Adrenal gland (tissue), 12 donors: Measurements from ENCODE around the gene ZBTB38. TPM values are rescaled to one million over a fixed set of nuclear protein-coding genes. Genes with fewer than 3 reads are reported as not detected.

Source experiments
- DNase-seq, 7 donors: peaks; one replicate each; pipeline ENCODE4 v3.0.0-alpha.2; 2019 to 2020
- H3K27ac ChIP-seq, 5 donors: fragments of 200-600 bp; sonication (generic) in 4 of 5; 1 replicate in 3 of 5; 2 replicates in 2 of 5; pipeline versions ENCODE4 v1.5.1 to v1.8.0; 2016 to 2020; ENCODE audit warnings: mild to moderate bottlenecking in 1 of 5
- H3K27me3 ChIP-seq: fragments of 200-600 bp; 2 replicates; pipeline ENCODE4 v1.8.0; 2021
- H3K36me3 ChIP-seq, 2 donors: fragments of 200-600 bp; replicated peaks in 1 of 2; 1 replicate in 1 of 2; 2 replicates in 1 of 2; pipeline versions ENCODE4 v1.5.1 to v1.8.0; 2018 to 2022
- H3K4me1 ChIP-seq, 2 donors: fragments of 200-600 bp; replicated peaks in 1 of 2; 1 replicate in 1 of 2; 2 replicates in 1 of 2; pipeline versions ENCODE4 v1.5.1 to v1.8.0; 2018 to 2021
- H3K4me3 ChIP-seq, 4 donors: fragments of 200-600 bp; sonication (generic) in 3 of 4; one replicate each; pipeline ENCODE4 v1.5.1; 2016 to 2018
- H3K9me3 ChIP-seq, 3 donors: fragments of 200-600 bp; sonication (generic) in 1 of 3; replicated peaks in 1 of 3; 1 replicate in 2 of 3; 2 replicates in 1 of 3; pipeline versions ENCODE4 v1.5.1 to v1.8.0; 2016 to 2021
- CTCF ChIP-seq, 6 experiments: fragments of 450-650 bp in 4 of 6; fragments of 200-600 bp in 2 of 6; sonication (generic) in 1 of 6; IDR thresholded peaks; 1 replicate in 5 of 6; 2 replicates in 1 of 6; pipeline versions ENCODE4 v1.5.1 to v1.8.0; 2016 to 2021; ENCODE audit warnings: antibody characterized with exemption in 6 of 6, mild to moderate bottlenecking in 2 of 6, moderate library complexity in 1 of 6
- POLR2A ChIP-seq, 2 donors: fragments of 450-650 bp; IDR thresholded peaks; one replicate each; pipeline ENCODE4 v1.6.1; 2017; ENCODE audit warnings: antibody characterized with exemption in 2 of 2, mild to moderate bottlenecking in 2 of 2, moderate library complexity in 1 of 2
- WGBS, 4 donors: extraction: QIAGEN DNeasy Blood & Tissue Kit in 2 of 4; methylation state at CpG; one replicate each; pipeline versions ENCODE4 v1.1.5 to v1.1.7; 2013 to 2017; 5-methylcytosine and 5-hydroxymethylcytosine counted together
- intact Hi-C, 2 donors: fragments of 100-400 bp; cut with DNase I; formaldehyde crosslinking; loops; one replicate each; pipeline versions ENCODE4 v1.14.1 to v1.15.0; 2022 to 2023
- polyA plus RNA-seq, 3 donors: library from polyadenylated mRNA; stranded (reverse); fragments of 200-250 nt in 2 of 3; fragments of 350-450 nt in 1 of 3; fragmentation: Illumina TruSeq in 1 of 3; extraction: RNeasy Lipid Tissue Mini Kit (QIAGEN cat#74804) in 1 of 3; gene quantifications; one replicate each; pipeline ENCODE4 v1.2.3, GENCODE V29; 2013 to 2014
- total RNA-seq, 9 donors: library from RNA; depleted of rRNA in 4 of 9; stranded (reverse); fragments of >200 nt in 4 of 9; fragments of 120-200 nt in 1 of 9; fragmentation: NEBNext Ultra II Directional in 1 of 9; extraction: Animal tissue kit (Norgen Biotek cat#: 25700) in 1 of 9; gene quantifications; one replicate each; pipeline versions ENCODE4 v1.1.0 to v1.2.4, GENCODE V29; 2013 to 2023
- donor health status: healthy with polysubstance abuse.
- donor health status: Bipolar disorder and iron deficiency.
- donor health status: DM: yes; HTN: yes; CAD: no.
- donor health status: DM: no; HTN: no; CAD: no.
- donor health status: DM: no; HTN: no; CAD: no.
- donor health status: DM: yes; HTN: yes; CAD: no.

ZBTB38 gene
- total and polyA plus RNA-seq, 12 donors = 12.0 to 231 (median 147) TPM

GRCh38 chr3:141403576-141403975 lies 35.3 kb downstream of the ZBTB38 start:
- 37 to 57% (median 44%) methylated on average over 4 of the region's 4 CpGs for WGBS, 4 donors
- Histone ChIP-seq H3K36me3 (peaks cover 0 to 33% of the 10 kb centered on the region in 2 donors), H3K9me3 (no peaks in the 10 kb centered on the region), H3K27ac (peak overlapping the region; percentile 95 to 99 (median 98)), H3K27me3 (no peaks in the 10 kb centered on the region), H3K4me3 (peak overlapping the region in 1 of 4 donors; percentile 89), H3K4me1 (peaks cover 70 to 79% of the 10 kb centered on the region in 2 donors)
- TF ChIP-seq CTCF (IDR thresholded peaks at IDR 0.05) (no peak), POLR2A (IDR thresholded peaks at IDR 0.05) (no peak)
- intact Hi-C loops = no loop called here
- no peak for DNase-seq

GRCh38 chr3:141405025-141405424 lies 36.7 kb downstream of the ZBTB38 start:
- Histone ChIP-seq H3K4me3 (no peak overlapping the region), H3K9me3 (no peaks in the 10 kb centered on the region), H3K27me3 (no peaks in the 10 kb centered on the region), H3K27ac (peak overlapping the region in 3 of 5 donors; percentile 98 to 99 (median 98)), H3K36me3 (peaks cover 0 to 33% of the 10 kb centered on the region in 2 donors), H3K4me1 (peaks cover 70 to 81% of the 10 kb centered on the region in 2 donors)
- DNase-seq = no peak
- intact Hi-C loops = no loop called here
- WGBS, 4 donors = 93 to 96% (median 94%) methylated on average over 3 of the region's 3 CpGs
- TF ChIP-seq POLR2A (IDR thresholded peaks at IDR 0.05) (no peak), CTCF (IDR thresholded peaks at IDR 0.05) (no peak)

- 90 to 96% (median 95%) methylated on average over 4 of the region's 4 CpGs for WGBS, 4 donors
- no peaks in the 10 kb centered on the region for H3K9me3 ChIP-seq
- no peak for TF ChIP-seq CTCF (IDR thresholded peaks at IDR 0.05)
- no peak for TF ChIP-seq POLR2A (IDR thresholded peaks at IDR 0.05)
- peaks cover 0 to 33% of the 10 kb centered on the region in 2 donors for H3K36me3 ChIP-seq
- H3K27me3 ChIP-seq = no peaks in the 10 kb centered on the region
- no peak for DNase-seq
- intact Hi-C loops = no loop called here
- H3K4me1 ChIP-seq = peaks cover 72 to 81% of the 10 kb centered on the region in 2 donors
- peak overlapping the region in 3 of 5 donors; percentile 98 to 99 (median 98) for H3K27ac ChIP-seq
- no peak overlapping the region for H3K4me3 ChIP-seq
Observed at GRCh38 chr3:141405591-141405990, 37.3 kb downstream of the ZBTB38 start.

GRCh38 chr3:141406265-141406664 lies 38.0 kb downstream of the ZBTB38 start:
- 94 to 100% (median 99%) methylated on average over 2 of the region's 2 CpGs for WGBS, 4 donors
- Histone ChIP-seq H3K4me3 (peak overlapping the region in 1 of 4 donors; percentile 1), H3K27me3 (no peaks in the 10 kb centered on the region), H3K27ac (peak overlapping the region in 4 of 5 donors; percentile 71 to 99 (median 96)), H3K4me1 (peaks cover 72 to 81% of the 10 kb centered on the region in 2 donors), H3K36me3 (peaks cover 0 to 33% of the 10 kb centered on the region in 2 donors), H3K9me3 (no peaks in the 10 kb centered on the region)
- DNase-seq = no peak
- TF ChIP-seq POLR2A (IDR thresholded peaks at IDR 0.05) = no peak
- no peak for TF ChIP-seq CTCF (IDR thresholded peaks at IDR 0.05)
- intact Hi-C loops = no loop called here
